RWPE2 (cell line): ENCODE data around the gene RNF11.
"Not testable (repeated sequence)": the region's sequence is repeated elsewhere in the genome, so short reads cannot be mapped to it uniquely, and the experiment has no call there.

Source experiments
- ATAC-seq: fragments of 200-7000 bp; cut with Tn5 transposase; 3 replicates; pipeline ENCODE4 v1.9.1; 2021; ENCODE audit warnings: low read depth
- DNase-seq: peaks from one replicate; pipeline ENCODE4 v3.0.0-alpha.2; 2020; ENCODE audit warnings: low spot score
- H3K27ac ChIP-seq: fragments of 450-650 bp; 2 replicates; pipeline ENCODE4 v1.5.1; 2017; ENCODE audit warnings: mild to moderate bottlenecking; ENCODE audit not compliant: poor library complexity, severe bottlenecking
- H3K27me3 ChIP-seq: fragments of 250-450 bp; sonication (Bioruptor Pico); 2 replicates; pipeline ENCODE4 v1.5.1; 2021; ENCODE audit warnings: mild to moderate bottlenecking, moderate library complexity; ENCODE audit not compliant: insufficient read depth, poor library complexity, severe bottlenecking
- H3K36me3 ChIP-seq: fragments of 250-450 bp; sonication (Bioruptor Pico); 2 replicates; pipeline ENCODE4 v1.5.1; 2020; ENCODE audit warnings: low read depth, mild to moderate bottlenecking, moderate library complexity
- H3K4me1 ChIP-seq: fragments of 250-450 bp; sonication (Bioruptor Pico); 2 replicates; pipeline ENCODE4 v1.5.1; 2021; ENCODE audit warnings: mild to moderate bottlenecking, moderate library complexity; ENCODE audit not compliant: insufficient read depth, poor library complexity, severe bottlenecking
- H3K4me3 ChIP-seq: fragments of 250-450 bp; sonication (Bioruptor Pico); 2 replicates; pipeline ENCODE4 v1.5.1; 2021; ENCODE audit warnings: mild to moderate bottlenecking, moderate library complexity; ENCODE audit not compliant: severe bottlenecking
- H3K9me3 ChIP-seq: fragments of 250-450 bp; sonication (Bioruptor Pico); 2 replicates; pipeline ENCODE4 v1.5.1; 2021; ENCODE audit warnings: mild to moderate bottlenecking, moderate library complexity; ENCODE audit not compliant: severe bottlenecking
- TF ChIP-seq, protein P1 (sequence below): fragments of 450-650 bp; IDR thresholded peaks from one replicate; pipeline ENCODE4 v1.5.1; 2017; ENCODE audit warnings: mild to moderate bottlenecking, moderate library complexity; ENCODE audit not compliant: poor library complexity, severe bottlenecking

Gene RNF11

DNA sequence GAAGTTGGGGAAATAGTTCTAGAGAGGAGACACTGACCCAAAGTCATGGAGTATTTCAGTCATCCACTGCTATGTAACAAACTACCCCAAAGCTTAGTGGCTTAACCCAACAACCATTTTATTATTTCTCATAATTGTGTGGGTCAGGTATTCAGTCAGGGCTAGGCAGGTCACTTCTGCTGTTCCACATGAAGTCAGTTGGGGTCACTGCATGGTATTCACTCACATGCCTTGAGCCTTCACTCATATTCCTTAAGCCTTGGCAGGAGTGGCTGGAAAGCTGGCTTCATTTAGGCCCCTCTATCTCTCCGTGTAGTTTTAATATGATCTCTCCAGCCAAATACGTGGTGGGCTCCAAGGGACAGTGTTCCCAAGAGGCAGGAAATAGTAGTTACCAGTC lies 17.5 kb upstream of the RNF11 start:
- Histone ChIP-seq H3K4me3 (no peak overlapping the region), H3K27me3 (no peaks in the 10 kb centered on the region), H3K4me1 (no peaks in the 10 kb centered on the region), H3K36me3 (no peaks in the 10 kb centered on the region), H3K9me3 (no peaks in the 10 kb centered on the region), H3K27ac (no peak overlapping the region)
- ATAC-seq (no peak), DNase-seq (no peak)
- TF ChIP-seq, protein P1, sequence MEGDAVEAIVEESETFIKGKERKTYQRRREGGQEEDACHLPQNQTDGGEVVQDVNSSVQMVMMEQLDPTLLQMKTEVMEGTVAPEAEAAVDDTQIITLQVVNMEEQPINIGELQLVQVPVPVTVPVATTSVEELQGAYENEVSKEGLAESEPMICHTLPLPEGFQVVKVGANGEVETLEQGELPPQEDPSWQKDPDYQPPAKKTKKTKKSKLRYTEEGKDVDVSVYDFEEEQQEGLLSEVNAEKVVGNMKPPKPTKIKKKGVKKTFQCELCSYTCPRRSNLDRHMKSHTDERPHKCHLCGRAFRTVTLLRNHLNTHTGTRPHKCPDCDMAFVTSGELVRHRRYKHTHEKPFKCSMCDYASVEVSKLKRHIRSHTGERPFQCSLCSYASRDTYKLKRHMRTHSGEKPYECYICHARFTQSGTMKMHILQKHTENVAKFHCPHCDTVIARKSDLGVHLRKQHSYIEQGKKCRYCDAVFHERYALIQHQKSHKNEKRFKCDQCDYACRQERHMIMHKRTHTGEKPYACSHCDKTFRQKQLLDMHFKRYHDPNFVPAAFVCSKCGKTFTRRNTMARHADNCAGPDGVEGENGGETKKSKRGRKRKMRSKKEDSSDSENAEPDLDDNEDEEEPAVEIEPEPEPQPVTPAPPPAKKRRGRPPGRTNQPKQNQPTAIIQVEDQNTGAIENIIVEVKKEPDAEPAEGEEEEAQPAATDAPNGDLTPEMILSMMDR: no peak

DNA sequence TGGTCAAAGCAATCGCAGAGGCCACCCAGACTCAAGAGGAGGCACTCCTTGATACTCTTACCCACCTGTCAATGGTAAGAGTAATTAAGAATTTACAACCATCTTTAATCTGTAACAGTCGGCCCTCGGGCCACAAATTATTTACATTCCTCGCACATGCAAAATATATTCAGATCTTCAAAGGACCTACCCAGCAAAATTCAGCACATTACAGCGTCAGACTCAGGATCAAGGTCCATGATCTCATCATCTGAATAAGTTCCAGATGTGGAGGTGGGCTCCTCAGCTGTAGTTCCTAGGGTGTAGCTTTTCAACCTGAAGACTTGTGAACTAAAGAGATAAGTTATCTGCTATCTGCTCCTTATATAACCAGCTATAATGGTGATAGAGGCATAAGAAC lies 17.1 kb upstream of the RNF11 start:
- Histone ChIP-seq H3K36me3 (no peaks in the 10 kb centered on the region), H3K27ac (no peak overlapping the region), H3K9me3 (no peaks in the 10 kb centered on the region), H3K4me1 (no peaks in the 10 kb centered on the region), H3K27me3 (no peaks in the 10 kb centered on the region), H3K4me3 (no peak overlapping the region)
- TF ChIP-seq, protein P1: no peak
- ATAC-seq (no peak), DNase-seq (no peak)

DNA sequence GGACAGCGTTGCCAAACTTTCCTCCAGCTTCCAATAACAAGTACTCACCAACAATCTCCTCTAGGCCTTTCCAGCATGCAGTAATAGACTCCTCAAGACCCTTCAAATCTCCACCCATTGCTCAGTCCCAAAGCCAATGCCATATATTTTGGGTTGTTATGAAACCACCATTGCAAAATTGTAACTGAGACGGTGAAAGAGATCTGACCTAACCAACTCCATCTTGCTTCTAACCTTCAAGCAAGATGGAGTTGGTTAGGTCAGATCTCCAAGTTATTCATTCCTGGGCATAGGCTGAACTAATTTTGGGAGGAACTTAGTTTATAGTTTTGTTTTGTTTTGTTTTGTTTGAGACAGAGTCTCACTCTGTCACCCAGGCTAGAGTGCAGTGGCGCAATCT lies 14.5 kb upstream of the RNF11 start:
- not testable (repeated sequence) for DNase-seq, H3K4me3 ChIP-seq, H3K4me1 ChIP-seq, H3K27ac ChIP-seq, H3K9me3 ChIP-seq, H3K27me3 ChIP-seq, ATAC-seq, H3K36me3 ChIP-seq

- Histone ChIP-seq H3K27ac (no peak overlapping the region), H3K27me3 (no peaks in the 10 kb centered on the region), H3K4me1 (no peaks in the 10 kb centered on the region), H3K4me3 (no peak overlapping the region), H3K9me3 (no peaks in the 10 kb centered on the region), H3K36me3 (no peaks in the 10 kb centered on the region)
- no peak for ATAC-seq
- TF ChIP-seq, protein P1: no peak
- DNase-seq: no peak
These were observed 13.8 kb upstream of the RNF11 start for GRCh38 chr1:51222136-51222787.

- Histone ChIP-seq H3K4me3 (no peak overlapping the region), H3K27ac (no peak overlapping the region), H3K9me3 (no peaks in the 10 kb centered on the region), H3K36me3 (no peaks in the 10 kb centered on the region), H3K27me3 (no peaks in the 10 kb centered on the region), H3K4me1 (no peaks in the 10 kb centered on the region)
- no peak for DNase-seq
- no peak for ATAC-seq
- TF ChIP-seq, protein P1: no peak
These were observed 13.3 kb upstream of the RNF11 start for GRCh38 chr1:51222809-51223208.
